OCI-LY7 (cell line): ENCODE results near the gene STAP2. TPM values are rescaled to one million over a fixed set of nuclear protein-coding genes. Genes with fewer than 3 reads are reported as not detected.

ENCODE experiments used
- Bru-seq: library from RNA; stranded (reverse); fragments of 400-500 nt; gene quantifications from one replicate; lab custom pipeline; 2021; lab: Mats Ljungman, UMichigan
- BruChase-seq, 2 experiments: library from RNA; stranded (reverse); fragments of 400-500 nt; gene quantifications; one replicate each; lab custom pipeline; 2021; lab: Mats Ljungman, UMichigan
- BruUV-seq: library from RNA; stranded (reverse); fragments of 400-500 nt; replicated peaks from 2 replicates; lab custom pipeline; 2021; lab: Mats Ljungman, UMichigan
- CTCF ChIA-PET: fragments of 300-600 bp; sonication (Branson Sonifier 250); formaldehyde crosslinking; loops from one replicate; lab custom pipeline; 2022; ENCODE audit warnings: antibody characterized with exemption; ENCODE audit not compliant: unreplicated experiment; lab: Charles Lee
- POLR2A ChIA-PET: fragments of 300-600 bp; sonication (Branson Sonifier 250); formaldehyde crosslinking; loops from one replicate; lab custom pipeline; 2022; ENCODE audit warnings: antibody characterized with exemption; lab: Charles Lee
- DNase-seq: peaks from one replicate; pipeline ENCODE4 v3.0.0-alpha.2; 2015; ENCODE audit warnings: low spot score
- H2AFZ ChIP-seq: fragments of 200-600 bp; sonication (generic), shearing (Covaris generic); 2 replicates; pipeline ENCODE4 v1.6.1; 2014; ENCODE audit warnings: mild to moderate bottlenecking, antibody characterized with exemption, low read length, moderate library complexity
- H3K27ac ChIP-seq: fragments of 200-600 bp; sonication (generic); 2 replicates; pipeline ENCODE4 v1.5.1; 2014; ENCODE audit warnings: mixed run types, low read depth, mild to moderate bottlenecking, moderate library complexity, low read length, inconsistent platforms; ENCODE audit not compliant: poor library complexity, severe bottlenecking
- H3K36me3 ChIP-seq: fragments of 200-600 bp; sonication (generic); 2 replicates; pipeline ENCODE4 v1.6.1; 2014; ENCODE audit warnings: mild to moderate bottlenecking, antibody characterized with exemption, low read length, moderate library complexity, mixed read lengths; ENCODE audit not compliant: insufficient read depth
- H3K4me1 ChIP-seq: fragments of 200-600 bp; sonication (generic); 2 replicates; pipeline ENCODE4 v1.5.1; 2014; ENCODE audit warnings: mild to moderate bottlenecking, low read length; ENCODE audit not compliant: insufficient read depth, poor library complexity, severe bottlenecking
- H3K4me2 ChIP-seq: fragments of 200-600 bp; sonication (generic); 2 replicates; pipeline ENCODE4 v1.6.1; 2014; ENCODE audit warnings: mild to moderate bottlenecking, low read length
- H3K4me3 ChIP-seq: fragments of 200-600 bp; sonication (generic); 2 replicates; pipeline ENCODE4 v1.5.1; 2014; ENCODE audit warnings: mild to moderate bottlenecking, low read depth, low read length; ENCODE audit not compliant: poor library complexity, severe bottlenecking
- H3K79me2 ChIP-seq: fragments of 200-600 bp; sonication (generic); 2 replicates; pipeline ENCODE4 v1.6.1; 2016; ENCODE audit warnings: low read depth, mild to moderate bottlenecking, low read length, moderate library complexity, mixed read lengths; ENCODE audit not compliant: insufficient read depth
- H3K9me2 ChIP-seq: fragments of 200-600 bp; sonication (generic); 2 replicates; pipeline ENCODE4 v1.6.1; 2016; ENCODE audit warnings: mild to moderate bottlenecking, low read length, mixed read lengths; ENCODE audit not compliant: insufficient read depth
- H3K9me3 ChIP-seq: fragments of 200-600 bp; sonication (generic); 2 replicates; pipeline ENCODE4 v1.6.1; 2014; ENCODE audit warnings: mild to moderate bottlenecking, mixed run types, low read length, mixed read lengths
- H4K20me1 ChIP-seq: fragments of 200-600 bp; sonication (generic); 2 replicates; pipeline ENCODE4 v1.6.1; 2014; ENCODE audit warnings: mild to moderate bottlenecking, antibody characterized with exemption, low read length, moderate library complexity, mixed read lengths; ENCODE audit not compliant: insufficient read depth
- CTCF ChIP-seq: fragments of 200-600 bp; sonication (generic); conservative IDR thresholded peaks from 2 replicates; pipeline ENCODE4 v1.5.1; 2014; ENCODE audit warnings: mild to moderate bottlenecking, antibody characterized with exemption, low read length, moderate library complexity, mixed read lengths
- EZH2phosphoT487 ChIP-seq: fragments of 200-600 bp; sonication (generic); IDR thresholded peaks from 2 replicates; pipeline ENCODE4 v1.6.1; 2018; ENCODE audit warnings: low read depth, borderline replicate concordance, mild to moderate bottlenecking, mixed run types, antibody characterized with exemption, low read length, moderate library complexity, mixed read lengths
- intact Hi-C: fragments of 100-400 bp; cut with micrococcal nuclease; formaldehyde crosslinking; loops from one replicate; pipeline ENCODE4 v1.10.0; 2022; ENCODE audit not compliant: unreplicated experiment
- long read RNA-seq: library from polyadenylated mRNA; stranded (forward); transcript quantifications from one replicate; pipeline ENCODE4 v2.0.0, GENCODE V29; 2022
- total RNA-seq, 2 experiments: library from RNA; depleted of rRNA in 1 of 2; stranded (reverse); fragments of >200 nt in 1 of 2; shearing (Covaris generic) in 1 of 2; gene quantifications; 2 replicates each; pipeline ENCODE4 v1.2.3, GENCODE V29; 2014 to 2022

The STAP2 gene
- total RNA-seq (2014; rRNA removed; shearing (Covaris generic)) (0.13 and 1.3 TPM in 2 replicates), total RNA-seq (2022) (0.57 and 1.2 TPM in 2 replicates), Bru-seq, nascent RNA (percentile 11 among the genes with signal in this experiment), BruChase-seq, experiment 1, labeled RNA remaining after a 6-hour chase (percentile 16 among the genes with signal in this experiment), BruChase-seq, experiment 2, labeled RNA remaining after a 2-hour chase (percentile 15 among the genes with signal in this experiment)
- long read RNA-seq: 0 reads

DNA sequence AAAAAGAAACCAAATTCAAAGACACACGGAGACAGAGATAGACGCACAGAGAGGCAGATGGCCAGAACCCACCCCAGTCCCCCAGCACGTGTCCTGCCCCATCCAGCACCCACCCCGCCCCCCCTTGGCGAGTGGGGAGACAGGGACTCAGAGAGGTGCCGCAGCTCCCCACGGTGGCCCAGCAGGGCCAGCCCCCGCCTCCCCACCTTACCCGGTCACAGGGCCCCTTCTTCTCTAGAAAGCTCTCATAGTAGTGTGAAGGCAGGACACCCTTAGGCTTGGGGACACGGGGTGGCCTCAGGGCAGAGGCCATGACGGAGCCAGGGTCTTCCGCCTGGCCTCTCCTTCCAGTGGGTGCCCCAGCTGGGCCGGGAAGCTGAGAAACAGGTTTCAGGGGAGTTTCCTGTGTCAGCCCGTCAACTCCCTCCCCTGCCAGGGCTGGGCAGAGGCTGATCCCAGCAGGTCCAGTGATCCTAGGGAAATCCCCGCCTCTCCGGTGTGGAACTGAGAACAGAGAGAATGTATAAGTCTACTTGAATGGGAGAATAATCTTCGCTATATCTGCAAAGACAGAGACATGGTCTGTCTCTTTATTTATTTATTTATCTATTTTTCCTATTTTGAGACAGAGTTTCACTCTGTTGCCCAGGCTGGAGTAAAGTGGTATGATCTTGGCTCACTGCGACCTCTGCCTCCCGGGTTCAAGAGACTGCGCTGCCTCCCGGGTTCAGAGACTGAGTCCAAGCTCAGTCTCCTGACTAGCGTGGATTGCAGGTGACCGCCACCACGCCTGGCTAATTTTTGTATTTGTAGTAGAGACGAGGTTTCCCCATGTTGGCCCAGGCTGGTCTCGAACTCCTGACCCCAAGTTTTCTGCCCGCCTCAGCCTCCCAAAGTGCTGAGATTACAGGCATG lies at the start of gene STAP2:
Gene STAP2, minus strand, starts transcription at position 387 of the 915 bp plus-strand sequence. Its CDS starts 74 bp downstream, at position 313.
- no TSS peak for BruUV-seq
- CTCF ChIA-PET: no interaction called here
- Histone ChIP-seq H3K9me2 (no peaks in the 10 kb centered on the region), H2AFZ (peak within 1 kb of the TSS; percentile 37), H3K4me3 (peak within 1 kb of the TSS; percentile 1), H3K79me2 (no peaks in the 10 kb centered on the region), H3K4me2 (peak within 1 kb of the TSS; percentile 25), H3K9me3 (no peaks in the 10 kb centered on the region), H3K4me1 (peaks cover 9% of the 10 kb centered on the region), H3K36me3 (no peaks in the 10 kb centered on the region), H3K27ac (no peak within 1 kb of the TSS), H4K20me1 (no peaks in the 10 kb centered on the region)
- DNase-seq: no peak
- TF ChIP-seq CTCF (no peak), EZH2phosphoT487 (no peak)
- POLR2A ChIA-PET: no interaction called here
- intact Hi-C loops: no loop called here

- Histone ChIP-seq H3K4me3 (no peak overlapping the region), H3K36me3 (peaks cover 34% of the 10 kb centered on the region; the same call in 1 of the 2 replicates), H3K4me2 (no peak overlapping the region), H3K27ac (no peak overlapping the region), H3K9me3 (no peaks in the 10 kb centered on the region), H4K20me1 (no peaks in the 10 kb centered on the region; the same call in 1 of the 2 replicates), H3K9me2 (no peaks in the 10 kb centered on the region), H2AFZ (no peak overlapping the region), H3K79me2 (peaks cover 13% of the 10 kb centered on the region; the same call in 1 of the 2 replicates), H3K4me1 (peaks cover 3% of the 10 kb centered on the region)
- DNase-seq: no peak
- ChIA-PET POLR2A (no interaction called here), CTCF (no interaction called here)
- TF ChIP-seq CTCF (no peak), EZH2phosphoT487 (no peak)
- intact Hi-C loops: no loop called here
- BruUV-seq: no TSS peak
Measured at GRCh38 chr19:4386041-4386782, 47.6 kb upstream of the STAP2 start.
